Stomach (tissue), 9 donors: Measurements from ENCODE around the gene KHDC4. TPM values are rescaled to one million over a fixed set of nuclear protein-coding genes. Genes with fewer than 3 reads are reported as not detected.

Experiments used
- DNase-seq, 2 donors: peaks; one replicate each; pipeline versions ENCODE4 v3.0.0 to v3.0.0-alpha.2; 2013 to 2019
- H3K27ac ChIP-seq, 5 donors: fragments of 200-600 bp in 4 of 5; sonication (generic) in 4 of 5; one replicate each; pipeline ENCODE4 v1.5.1; 2013 to 2019; ENCODE audit warnings: mild to moderate bottlenecking in 1 of 5, moderate library complexity in 1 of 5
- H3K27me3 ChIP-seq, 3 donors: fragments of 200-600 bp; sonication (generic); one replicate each; pipeline ENCODE4 v1.5.1; 2017 to 2019; ENCODE audit warnings: mixed run types in 1 of 3
- H3K36me3 ChIP-seq, 4 donors: fragments of 200-600 bp; sonication (generic); 1 replicate in 3 of 4; 2 replicates in 1 of 4; pipeline ENCODE4 v1.5.1; 2016 to 2019
- H3K4me1 ChIP-seq, 4 donors: fragments of 200-600 bp; sonication (generic); one replicate each; pipeline ENCODE4 v1.5.1; 2016 to 2019
- H3K4me3 ChIP-seq, 4 donors: fragments of 200-600 bp; sonication (generic) in 3 of 4; one replicate each; pipeline ENCODE4 v1.5.1; 2016 to 2019; ENCODE audit warnings: mild to moderate bottlenecking in 1 of 4
- H3K9me3 ChIP-seq, 4 donors: fragments of 200-600 bp; sonication (generic); one replicate each; pipeline ENCODE4 v1.5.1; 2016 to 2019
- CTCF ChIP-seq, 7 experiments: fragments of 450-650 bp in 4 of 7; fragments of 200-600 bp in 3 of 7; sonication (generic) in 3 of 7; IDR thresholded peaks; one replicate each; pipeline ENCODE4 v1.5.1; 2016 to 2019; ENCODE audit warnings: antibody characterized with exemption in 7 of 7, control low read depth in 2 of 7, mild to moderate bottlenecking in 1 of 7
- EP300 ChIP-seq: sonication (generic); formaldehyde crosslinking; IDR thresholded peaks from one replicate; pipeline ENCODE4 v1.6.1; 2017; ENCODE audit warnings: antibody characterized with exemption
- POLR2A ChIP-seq, 4 donors: fragments of 450-650 bp; IDR thresholded peaks; one replicate each; pipeline ENCODE4 v1.6.1; 2016; ENCODE audit warnings: antibody characterized with exemption in 4 of 4, control low read depth in 2 of 4, mild to moderate bottlenecking in 1 of 4, moderate library complexity in 1 of 4
- POLR2AphosphoS5 ChIP-seq, 3 donors: sonication (generic); formaldehyde crosslinking; IDR thresholded peaks; one replicate each; pipeline ENCODE4 v1.6.1; 2016; ENCODE audit warnings: antibody characterized with exemption in 3 of 3
- WGBS, 5 donors: extraction: QIAGEN DNeasy Blood & Tissue Kit in 3 of 5; methylation state at CpG; one replicate each; pipeline versions ENCODE4 v1.1.5 to v1.1.7; 2013 to 2018; 5-methylcytosine and 5-hydroxymethylcytosine counted together
- intact Hi-C: fragments of 100-400 bp; cut with DNase I; formaldehyde crosslinking; loops from one replicate; pipeline ENCODE4 v1.15.1; 2023; ENCODE audit warnings: low total_unique reads
- polyA plus RNA-seq, 3 donors: library from polyadenylated mRNA; stranded (reverse); fragments of 200-250 nt; gene quantifications; one replicate each; pipeline ENCODE4 v1.2.3, GENCODE V29; 2013
- total RNA-seq, 5 donors: library from RNA; depleted of rRNA; stranded (reverse); fragments of >200 nt; gene quantifications; one replicate each; pipeline versions ENCODE4 v1.1.0 to v1.2.3, GENCODE V29; 2014 to 2016
- donor health status: healthy with polysubstance abuse.
- donor health status: Bipolar disorder and iron deficiency.
- donor health status: healthy.

KHDC4 gene
- total and polyA plus RNA-seq, 8 donors: 4.9 to 126 (median 57.5) TPM

- H3K9me3 ChIP-seq: no peaks in the 10 kb centered on the region
- WGBS, 5 donors: 10 to 48% (median 45%) methylated on average over 4 to 6 of the region's 6 CpGs
- TF ChIP-seq CTCF (IDR thresholded peaks at IDR 0.05) (no peak), POLR2AphosphoS5 (IDR thresholded peaks at IDR 0.05) (no peak)
- peaks cover 21 to 37% (median 33%) of the 10 kb centered on the region in 4 donors for H3K36me3 ChIP-seq
- peak overlapping the region in 3 of 5 donors; percentile 7 to 71 (median 43) for H3K27ac ChIP-seq
- intact Hi-C loops: loop anchor here (5.0 kb wide), 1 partner anchor 48 kb away; no protein-coding TSS in a partner anchor
- H3K27me3 ChIP-seq: no peaks in the 10 kb centered on the region
- H3K4me3 ChIP-seq: no peak overlapping the region
- no peak for DNase-seq
- peaks cover 33 to 81% (median 58%) of the 10 kb centered on the region in 4 donors for H3K4me1 ChIP-seq
Measured at GRCh38 chr1:155944444-155944799, 10.2 kb upstream of the KHDC4 start.

- TF ChIP-seq POLR2A (IDR thresholded peaks at IDR 0.05): no peak
- TF ChIP-seq EP300: no peak
- TF ChIP-seq POLR2AphosphoS5 (IDR thresholded peaks at IDR 0.05): no peak
- TF ChIP-seq CTCF (IDR thresholded peaks at IDR 0.05): no peak
- DNase-seq: no peak
- H3K4me1 ChIP-seq: peaks cover 33 to 97% (median 65%) of the 10 kb centered on the region in 4 donors
- intact Hi-C loops: loop anchor here (5.0 kb wide), 1 partner anchor 50 kb away; no protein-coding TSS in a partner anchor
- peaks cover 6 to 20% (median 15%) of the 10 kb centered on the region in 4 donors for H3K36me3 ChIP-seq
- H3K27ac ChIP-seq: peak overlapping the region in 3 of 5 donors; percentile 14 to 89 (median 88)
- 68 to 85% (median 69%) methylated on average over 9 to 11 of the region's 11 CpGs for WGBS, 5 donors
- no peaks in the 10 kb centered on the region for H3K27me3 ChIP-seq
- H3K4me3 ChIP-seq: no peak overlapping the region
- no peaks in the 10 kb centered on the region for H3K9me3 ChIP-seq
Measured at GRCh38 chr1:155942578-155943141, 8.4 kb upstream of the KHDC4 start.

- Histone ChIP-seq H3K27me3 (no peaks in the 10 kb centered on the region), H3K27ac (peak overlapping the region; percentile 76 to 89 (median 81)), H3K4me1 (peaks cover 33 to 91% (median 63%) of the 10 kb centered on the region in 4 donors), H3K36me3 (peaks cover 0 to 13% (median 8%) of the 10 kb centered on the region in 4 donors), H3K4me3 (no peak overlapping the region), H3K9me3 (no peaks in the 10 kb centered on the region)
- 78 to 90% (median 81%) methylated on average over 20 to 29 of the region's 29 CpGs for WGBS, 5 donors
- intact Hi-C loops: loop anchor here (5.0 kb wide), 1 partner anchor 50 kb away; no protein-coding TSS in a partner anchor
- TF ChIP-seq POLR2AphosphoS5 (IDR thresholded peaks at IDR 0.05) (no peak), EP300 (no peak), POLR2A (IDR thresholded peaks at IDR 0.05) (no peak), CTCF (IDR thresholded peaks at IDR 0.05) (no peak)
- no peak for DNase-seq
Measured at GRCh38 chr1:155941845-155942531, 7.8 kb upstream of the KHDC4 start.

GRCh38 chr1:155940993-155941844, 7.0 kb upstream of the KHDC4 start, which contains the start of gene RXFP4:
TSS of gene RXFP4 (plus strand) at chr1:155941638. CDS start at chr1:155941710, 72 bp downstream.
- Histone ChIP-seq H3K9me3 (no peaks in the 10 kb centered on the region), H3K27ac (peak within 1 kb of the TSS; percentile 76 to 89 (median 85)), H3K36me3 (peaks cover 0 to 5% (median under 1%) of the 10 kb centered on the region in 4 donors), H3K27me3 (no peaks in the 10 kb centered on the region), H3K4me1 (peaks cover 33 to 83% (median 59%) of the 10 kb centered on the region in 4 donors), H3K4me3 (no peak within 1 kb of the TSS)
- TF ChIP-seq POLR2AphosphoS5 (IDR thresholded peaks at IDR 0.05) (peak in 2 of 3 donors; percentile 47 to 71), POLR2A (IDR thresholded peaks at IDR 0.05) (no peak)
- DNase-seq: peak; percentile 67 to 77
- intact Hi-C loops: loop anchor here (5.0 kb wide), 1 partner anchor 51 kb away; no protein-coding TSS in a partner anchor
- WGBS, 5 donors: 29 to 52% (median 39%) methylated on average over 11 of the region's 11 CpGs
